ENCODE results near the gene LYPD6.

LYPD6 gene

GRCh38 chr2:149467436-149467835 lies 137.0 kb downstream of the LYPD6 start:
- ATAC-seq, result no peak
- 0 out of 2 replicates have a peak, but pooled peaks have one; percentile 9 for TF ChIP-seq TCF4 (CRISPR knock-in tag; IDR thresholded peaks at IDR 0.05; ENCODE audit: borderline replicate concordance)
- no peak for TF ChIP-seq PATZ1 (CRISPR knock-in tag; IDR thresholded peaks at IDR 0.05; ENCODE audit: borderline replicate concordance)
- TF ChIP-seq ISL1 (CRISPR knock-in tag; IDR thresholded peaks at IDR 0.05), result peak; percentile 92

GRCh38 chr2:149468636-149469035 lies 138.2 kb downstream of the LYPD6 start:
- no peak for TF ChIP-seq CSDC2 (CRISPR knock-in tag; IDR thresholded peaks at IDR 0.05)
- no peak for TF ChIP-seq ISL1 (CRISPR knock-in tag; IDR thresholded peaks at IDR 0.05)
- TF ChIP-seq TSHZ2 (CRISPR knock-in tag; IDR thresholded peaks at IDR 0.05), result no peak
- no peak for TF ChIP-seq OSR1 (CRISPR knock-in tag; IDR thresholded peaks at IDR 0.05)
- no peak for TF ChIP-seq ZNF565 (CRISPR knock-in tag; conservative IDR thresholded peaks at IDR 0.05; ENCODE audit: low read depth)
- TF ChIP-seq ZFP30 (CRISPR knock-in tag; IDR thresholded peaks at IDR 0.05), result no peak
- TF ChIP-seq RARB (CRISPR knock-in tag; IDR thresholded peaks at IDR 0.05), result no peak
- no peak for TF ChIP-seq BACH2 (CRISPR knock-in tag; IDR thresholded peaks at IDR 0.05; ENCODE audit: borderline replicate concordance)
- TF ChIP-seq ARNTL (CRISPR knock-in tag; IDR thresholded peaks at IDR 0.05; ENCODE audit: borderline replicate concordance, low read depth), result no peak
- no peak for TF ChIP-seq ESRRG (CRISPR knock-in tag; IDR thresholded peaks at IDR 0.05)
- TF ChIP-seq ZC3H10 (CRISPR knock-in tag; IDR thresholded peaks at IDR 0.05), result no peak
- TF ChIP-seq ZNF70 (CRISPR knock-in tag; IDR thresholded peaks at IDR 0.05), result no peak
- ATAC-seq, result no peak

- ATAC-seq, result no peak
- no peak for TF ChIP-seq CSDC2 (CRISPR knock-in tag; IDR thresholded peaks at IDR 0.05)
- TF ChIP-seq CSRNP3 (CRISPR knock-in tag; IDR thresholded peaks at IDR 0.05), result no peak
- TF ChIP-seq ZFP30 (CRISPR knock-in tag; IDR thresholded peaks at IDR 0.05), result no peak
- no peak for TF ChIP-seq TCF4 (CRISPR knock-in tag; IDR thresholded peaks at IDR 0.05; ENCODE audit: borderline replicate concordance)
- TF ChIP-seq ZNF8 (CRISPR knock-in tag; IDR thresholded peaks at IDR 0.05), result no peak
- TF ChIP-seq ZNF70 (CRISPR knock-in tag; IDR thresholded peaks at IDR 0.05), result no peak
- TF ChIP-seq ZFP3 (CRISPR knock-in tag; IDR thresholded peaks at IDR 0.05), result no peak
- TF ChIP-seq ISL1 (CRISPR knock-in tag; IDR thresholded peaks at IDR 0.05), result no peak
- TF ChIP-seq CREB5 (CRISPR knock-in tag; IDR thresholded peaks at IDR 0.05; ENCODE audit: low read depth), result no peak
- no peak for TF ChIP-seq ARNTL (CRISPR knock-in tag; IDR thresholded peaks at IDR 0.05; ENCODE audit: borderline replicate concordance, low read depth)
- no peak for TF ChIP-seq TOX (CRISPR knock-in tag; IDR thresholded peaks at IDR 0.05; ENCODE audit: borderline replicate concordance)
- TF ChIP-seq RARB (CRISPR knock-in tag; IDR thresholded peaks at IDR 0.05), result no peak
- no peak for TF ChIP-seq BACH2 (CRISPR knock-in tag; IDR thresholded peaks at IDR 0.05; ENCODE audit: borderline replicate concordance)
- no peak for TF ChIP-seq OSR1 (CRISPR knock-in tag; IDR thresholded peaks at IDR 0.05)
- TF ChIP-seq PPARA (CRISPR knock-in tag; IDR thresholded peaks at IDR 0.05; ENCODE audit: borderline replicate concordance), result no peak
- TF ChIP-seq ZC3H10 (CRISPR knock-in tag; IDR thresholded peaks at IDR 0.05), result no peak
Observed at GRCh38 chr2:149470046-149470445, 139.7 kb downstream of the LYPD6 start.

GRCh38 chr2:149472413-149472812 lies 142.0 kb downstream of the LYPD6 start:
- TF ChIP-seq ZFP30 (CRISPR knock-in tag; IDR thresholded peaks at IDR 0.05) (no peak), RARB (CRISPR knock-in tag; IDR thresholded peaks at IDR 0.05) (no peak), ZFP3 (CRISPR knock-in tag; IDR thresholded peaks at IDR 0.05) (no peak), PATZ1 (CRISPR knock-in tag; IDR thresholded peaks at IDR 0.05; ENCODE audit: borderline replicate concordance) (no peak), CREB5 (CRISPR knock-in tag; IDR thresholded peaks at IDR 0.05; ENCODE audit: low read depth) (no peak), ZC3H10 (CRISPR knock-in tag; IDR thresholded peaks at IDR 0.05) (no peak), ISL1 (CRISPR knock-in tag; IDR thresholded peaks at IDR 0.05) (0 out of 2 replicates have a peak, but pooled peaks have one; percentile 21)
- no peak for ATAC-seq

Measured in SK-N-SH treated with all-trans-retinoic acid at 6 μM for 48 hours (cell line).